Sciatic nerve (tissue), 2 donors: Measurements from ENCODE around the gene SLC13A3. TPM values are rescaled to one million over a fixed set of nuclear protein-coding genes. Genes with fewer than 3 reads are reported as not detected.

Experiments
- ATAC-seq: fragments of 200-7000 bp; cut with Tn5 transposase; one replicate; pipeline ENCODE4 v1.9.1; 2020; ENCODE audit warnings: mild to moderate bottlenecking, moderate library complexity
- DNase-seq: peaks from one replicate; pipeline ENCODE4 v3.0.0-alpha.2; 2020; ENCODE audit warnings: low spot score
- intact Hi-C: fragments of 100-400 bp; cut with DNase I; formaldehyde crosslinking; loops from one replicate; pipeline ENCODE4 v1.14.2; 2022
- total RNA-seq: library from RNA; stranded (reverse); fragmentation: NEBNext Ultra II Directional; extraction: Animal tissue kit (Norgen Biotek cat#: 25700); gene quantifications from one replicate; pipeline ENCODE4 v1.2.1, GENCODE V29; 2021
- donor health status: DM: no; HTN: no; CAD: no.
- donor health status: DM: no; HTN: no; CAD: no.

The SLC13A3 gene
- total RNA-seq, 1 donor from 2014 or later, result 21.0 TPM

DNA sequence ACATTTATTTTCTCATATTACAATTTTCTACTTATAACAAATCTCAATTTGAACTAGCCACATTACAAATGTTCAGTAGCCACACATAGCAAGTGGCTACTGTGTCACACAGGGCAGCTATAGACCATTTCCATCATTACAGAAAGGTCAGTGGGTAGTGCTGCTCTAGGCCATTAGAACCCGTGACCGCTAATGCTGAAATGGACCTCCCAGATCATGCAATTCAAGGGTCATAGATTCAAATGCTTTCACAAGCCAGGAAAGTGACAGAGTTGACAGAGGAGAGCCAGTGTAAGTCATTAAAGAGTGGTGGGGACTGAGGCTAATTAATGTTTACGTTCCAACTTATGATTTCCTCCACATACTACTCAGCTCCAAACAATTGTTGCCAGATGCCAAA is 97.3 kb downstream of the SLC13A3 start:
- intact Hi-C loops, result no loop called here
- no peak for DNase-seq
- no peak for ATAC-seq

- ATAC-seq (no peak), DNase-seq (no peak)
- intact Hi-C loops, result no loop called here
Observed at GRCh38 chr20:46552460-46553420, 98.5 kb downstream of the SLC13A3 start.

- no peak for DNase-seq
- intact Hi-C loops, result no loop called here
- ATAC-seq, result no peak
Observed at GRCh38 chr20:46551522-46552381, 99.5 kb downstream of the SLC13A3 start.

DNA sequence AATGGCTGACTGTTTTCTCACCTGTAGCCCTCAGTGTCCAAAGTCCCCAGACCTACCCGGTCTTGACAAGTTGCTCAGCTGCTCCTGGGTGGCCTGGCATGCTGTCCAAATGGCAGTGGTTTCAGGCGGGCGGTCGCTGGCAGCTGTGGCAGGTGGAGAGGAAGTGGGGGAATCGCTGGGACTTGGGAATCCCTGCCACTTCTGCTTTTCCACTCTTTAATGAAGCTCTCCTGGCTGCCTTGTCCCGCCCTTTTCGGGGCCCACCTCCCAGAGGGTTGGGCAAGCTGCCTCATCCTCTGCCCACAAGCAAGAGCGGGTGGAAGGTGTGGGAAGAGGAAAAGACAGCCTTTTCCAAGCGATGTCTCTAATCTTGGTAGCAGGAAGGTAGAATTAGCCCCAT is 100.8 kb downstream of the SLC13A3 start, which contains the start of gene OCSTAMP:
OCSTAMP (minus strand) TSS at position 194 of the 400 bp plus-strand sequence; CDS start at position 100, 94 bp downstream.
- intact Hi-C loops, result no loop called here
- ATAC-seq (no peak), DNase-seq (no peak)

- no peak for ATAC-seq
- intact Hi-C loops, result loop anchor here (10.0 kb wide), 1 partner anchor 135 kb away; the partner anchor contains the start of gene TP53RK
- no peak for DNase-seq
Observed at GRCh38 chr20:46549188-46549972, 101.9 kb downstream of the SLC13A3 start.

DNA sequence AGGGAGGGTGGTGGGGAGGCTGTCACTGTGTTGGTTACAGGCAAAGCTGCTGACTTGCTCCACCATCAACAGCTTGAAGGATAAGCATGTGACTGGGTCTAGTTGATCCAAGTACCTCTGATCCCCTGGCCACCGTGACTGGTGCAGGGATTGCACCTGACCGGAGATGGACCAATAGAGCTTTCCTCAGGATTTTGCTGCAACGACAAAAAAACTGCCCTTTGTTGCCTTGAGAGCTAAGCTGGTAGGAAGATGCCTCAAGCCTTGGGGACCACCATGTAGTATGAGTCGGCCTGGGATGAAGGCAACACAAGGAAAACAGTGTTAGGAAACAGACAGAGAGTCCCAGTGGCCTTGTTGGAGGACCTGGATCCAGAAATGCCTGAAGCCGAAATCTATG is 102.6 kb downstream of the SLC13A3 start:
- no peak for DNase-seq
- no peak for ATAC-seq
- intact Hi-C loops, result loop anchor here (10.0 kb wide), 1 partner anchor 136 kb away; the partner anchor contains the start of gene TP53RK

DNA sequence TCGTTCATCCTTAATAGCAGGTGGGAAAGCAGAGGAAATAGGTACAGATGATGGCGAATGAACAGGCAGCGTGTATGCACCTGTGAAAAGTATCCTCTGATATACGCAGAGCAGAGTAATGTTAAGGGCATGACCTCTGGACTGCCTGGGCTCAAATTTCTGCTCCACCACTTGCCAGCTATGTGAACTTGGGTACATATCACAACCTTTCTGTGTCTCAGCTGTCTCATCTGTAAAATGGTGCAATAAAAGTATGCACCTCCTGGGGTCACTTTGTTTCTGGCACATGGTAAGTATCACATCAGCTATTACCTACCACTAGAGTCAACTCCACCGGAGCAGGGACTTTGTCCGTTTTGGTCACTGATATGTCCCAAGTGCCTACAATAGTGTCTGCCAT is 103.3 kb downstream of the SLC13A3 start:
- no peak for ATAC-seq
- no peak for DNase-seq
- intact Hi-C loops, result loop anchor here (10.0 kb wide), 1 partner anchor 137 kb away; the partner anchor contains the start of gene TP53RK

GRCh38 chr20:46546936-46547335 is 104.3 kb downstream of the SLC13A3 start:
- ATAC-seq (no peak), DNase-seq (no peak)
- intact Hi-C loops, result loop anchor here (10.0 kb wide), 1 partner anchor 138 kb away; the partner anchor contains the start of gene TP53RK

GRCh38 chr20:46546298-46546697 is 105.0 kb downstream of the SLC13A3 start:
- ATAC-seq (no peak), DNase-seq (no peak)
- intact Hi-C loops, result loop anchor here (10.0 kb wide), 1 partner anchor 139 kb away; the partner anchor contains the start of gene TP53RK

GRCh38 chr20:46545827-46546138 is 105.5 kb downstream of the SLC13A3 start:
- ATAC-seq, result no peak
- intact Hi-C loops, result loop anchor here (10.0 kb wide), 1 partner anchor 139 kb away; the partner anchor contains the start of gene TP53RK
- DNase-seq, result no peak

GRCh38 chr20:46545077-46545826 is 106.0 kb downstream of the SLC13A3 start:
- intact Hi-C loops, result loop anchor here (10.0 kb wide), 1 partner anchor 140 kb away; the partner anchor contains the start of gene TP53RK
- ATAC-seq, result peak; percentile 44
- DNase-seq, result no peak

GRCh38 chr20:46544576-46544975 is 106.7 kb downstream of the SLC13A3 start:
- DNase-seq (no peak), ATAC-seq (no peak)
- intact Hi-C loops, result loop anchor here (10.0 kb wide), 1 partner anchor 140 kb away; the partner anchor contains the start of gene TP53RK

DNA sequence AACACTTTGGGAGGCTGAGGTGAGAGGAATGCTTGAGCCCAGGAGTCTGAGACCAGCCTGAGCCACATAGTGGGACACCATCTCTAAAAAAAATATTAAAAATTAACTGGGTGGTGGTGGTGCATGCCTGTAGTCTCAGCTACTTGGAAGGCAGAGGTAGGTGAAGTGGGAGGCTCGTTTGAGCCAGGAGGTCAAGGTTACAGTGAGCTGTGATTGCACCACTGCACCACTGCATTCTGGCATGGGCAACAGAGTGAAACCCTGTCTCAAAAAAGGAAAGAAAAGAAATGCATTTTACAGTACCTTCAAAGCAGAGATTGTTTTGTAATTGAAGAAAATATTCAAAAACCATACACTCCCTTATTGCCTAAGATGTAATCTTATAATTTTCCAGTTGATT is 107.3 kb downstream of the SLC13A3 start:
- intact Hi-C loops, result loop anchor here (10.0 kb wide), 1 partner anchor 141 kb away; the partner anchor contains the start of gene TP53RK
- ATAC-seq, result no peak
- no peak for DNase-seq

DNA sequence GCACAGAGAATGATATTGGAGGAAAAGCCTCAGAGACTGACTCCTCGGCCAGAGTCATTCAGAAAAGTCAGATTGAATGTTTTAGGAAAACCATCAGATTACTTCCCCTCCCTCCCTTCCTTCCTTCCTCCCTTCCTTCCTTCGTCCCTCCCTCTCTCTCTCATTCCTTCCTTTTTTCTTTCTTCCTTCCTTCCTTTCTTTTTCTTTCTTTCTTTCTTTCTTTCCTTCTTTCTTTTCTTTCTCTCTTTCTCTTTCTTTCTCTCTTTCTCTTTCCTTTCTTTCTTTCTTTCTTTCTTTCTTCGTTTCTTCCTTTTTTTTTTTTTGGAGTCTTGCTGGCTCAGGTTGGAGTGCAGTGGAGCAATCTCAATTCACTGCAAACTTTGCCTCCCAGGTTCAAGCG is 108.2 kb downstream of the SLC13A3 start:
- DNase-seq (no peak), ATAC-seq (no peak)
- intact Hi-C loops, result loop anchor here (10.0 kb wide), 1 partner anchor 142 kb away; the partner anchor contains the start of gene TP53RK

GRCh38 chr20:46541229-46541935 is 109.9 kb downstream of the SLC13A3 start:
- no peak for DNase-seq
- intact Hi-C loops, result loop anchor here (10.0 kb wide), 1 partner anchor 143 kb away; the partner anchor contains the start of gene TP53RK
- no peak for ATAC-seq

- intact Hi-C loops, result no loop called here
- DNase-seq, result no peak
- ATAC-seq, result no peak
Observed at GRCh38 chr20:46539113-46539512, 112.1 kb downstream of the SLC13A3 start.

- ATAC-seq (no peak), DNase-seq (no peak)
- intact Hi-C loops, result no loop called here
Observed at GRCh38 chr20:46530640-46531039, 120.6 kb downstream of the SLC13A3 start.
